GM21528 (cell line): ENCODE measurements around the gene FGF5.

ENCODE experiments used
- ATAC-seq: cut with Tn5 transposase; IDR thresholded peaks from one replicate; pipeline ENCODE4 v1.9.1; 2021; ENCODE audit warnings: mild to moderate bottlenecking, moderate library complexity; ENCODE audit not compliant: unreplicated experiment, low FRiP score

FGF5 gene

GRCh38 chr4:80252953-80253352 is 13.5 kb upstream of the FGF5 start:
- ATAC-seq: no peak

GRCh38 chr4:80253510-80253909 is 13.0 kb upstream of the FGF5 start:
- no peak for ATAC-seq

GRCh38 chr4:80254114-80254513 is 12.3 kb upstream of the FGF5 start:
- no peak for ATAC-seq

- no peak for ATAC-seq
These were observed 11.0 kb upstream of the FGF5 start for GRCh38 chr4:80255329-80256095.

GRCh38 chr4:80257851-80258250 is 8.6 kb upstream of the FGF5 start:
- ATAC-seq: no peak

GRCh38 chr4:80259012-80259411 is 7.5 kb upstream of the FGF5 start:
- no peak for ATAC-seq

GRCh38 chr4:80259817-80260216 is 6.6 kb upstream of the FGF5 start:
- no peak for ATAC-seq

GRCh38 chr4:80261989-80262600 is 4.4 kb upstream of the FGF5 start:
- ATAC-seq: no peak

- no peak for ATAC-seq
These were observed 2.7 kb upstream of the FGF5 start for GRCh38 chr4:80263541-80264351.

GRCh38 chr4:80264352-80264647 is 2.2 kb upstream of the FGF5 start:
- no peak for ATAC-seq

GRCh38 chr4:80264825-80265224 is 1.6 kb upstream of the FGF5 start:
- ATAC-seq: no peak

- no peak for ATAC-seq
These were observed 752 bp upstream of the FGF5 start for GRCh38 chr4:80265571-80266252.

GRCh38 chr4:80266902-80267380 is 477 bp downstream of the FGF5 start:
- no peak for ATAC-seq

GRCh38 chr4:80268081-80268823 is 1.8 kb downstream of the FGF5 start:
- no peak for ATAC-seq

- ATAC-seq: no peak
These were observed 2.5 kb downstream of the FGF5 start for GRCh38 chr4:80268936-80269335.

- no peak for ATAC-seq
These were observed 3.9 kb downstream of the FGF5 start for GRCh38 chr4:80270321-80270720.

GRCh38 chr4:80270868-80271267 is 4.4 kb downstream of the FGF5 start:
- no peak for ATAC-seq

GRCh38 chr4:80271801-80272200 is 5.3 kb downstream of the FGF5 start:
- ATAC-seq: no peak

GRCh38 chr4:80276931-80277330 is 10.5 kb downstream of the FGF5 start:
- no peak for ATAC-seq

GRCh38 chr4:80279751-80280150 is 13.3 kb downstream of the FGF5 start:
- ATAC-seq: no peak
